Heart left ventricle (tissue), 13 donors: ENCODE data around the gene MRNIP.

Experiments
- CTCF ChIP-seq, 12 donors: fragments of 200-600 bp; sonication (generic) in 4 of 12; IDR thresholded peaks; one replicate each; pipeline versions ENCODE4 v1.5.0 to v1.8.0; 2018 to 2022; ENCODE audit warnings: antibody characterized with exemption in 12 of 12, mild to moderate bottlenecking in 5 of 12
- POLR2A ChIP-seq, 2 donors: fragments of 450-650 bp; IDR thresholded peaks; one replicate each; pipeline ENCODE4 v1.6.1; 2017; ENCODE audit warnings: antibody characterized with exemption in 2 of 2, mild to moderate bottlenecking in 2 of 2, moderate library complexity in 2 of 2
- donor health status: ischemic (EF 13 %, LVEDD 7.1; RV severe dilation, severe dysfunction).
- donor health status: DM: no; HTN: yes; CAD: no.
- donor health status: DM: no; HTN: no; CAD: no.
- donor health status: ischemic (EF 25% LVEDD 6.9; RV normal size, moderate dysfunction).
- donor health status: ischemic (EF 25% LVEDD 5.7; RV mildly dilated, moderate dysfunction).
- donor health status: ischemic (EF 35%, LVEDD 5.7; RV mildly dilated, moderate dysfunction).
- donor health status: nonischemic (EF 11% LVEDD 7.7; RV severe dilation, severe dysfunction).
- donor health status: DM: yes; HTN: yes; CAD: no.
- donor health status: PGD.
- donor health status: ischemic (EF 29% LVEDD 5.4; RV normal size, mild dysfunction).
- donor health status: nonischemic (EF 23%, LVEDD 6.1; RV moderate dilation, normal function).

- TF ChIP-seq CTCF (IDR thresholded peaks at IDR 0.05) (no peak), POLR2A (IDR thresholded peaks at IDR 0.05) (no peak)
Measured at GRCh38 chr5:179880848-179881590, 22.4 kb upstream of the MRNIP start.
